CD4-positive, alpha-beta T cell treated with Interleukin-1 beta for 1 hour (primary cell): ENCODE results near the gene SPEM1.

Source experiments
- DNase-seq, 2 donors: peaks; one replicate each; pipeline ENCODE4 v3.0.0-alpha.2; 2020 to 2022

The SPEM1 gene

GRCh38 chr17:7403043-7403726 lies 16.9 kb upstream of the SPEM1 start:
- peak; percentile 25 to 27 for DNase-seq

DNA sequence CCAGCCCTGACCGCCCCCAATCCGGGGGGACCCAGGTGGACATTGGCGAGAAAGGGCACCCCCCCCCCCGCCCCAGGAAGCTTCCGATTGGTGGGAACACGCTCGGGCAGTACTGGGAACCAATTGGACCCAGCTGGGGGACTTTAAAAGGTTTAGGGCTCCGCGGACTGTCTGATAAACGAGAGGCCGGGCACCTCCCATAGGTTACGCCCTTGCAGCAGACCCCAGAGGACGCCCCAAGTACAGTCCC lies 16.5 kb upstream of the SPEM1 start:
- DNase-seq, result no peak

- peak; percentile 97 for DNase-seq
Measured at GRCh38 chr17:7403977-7404736, 16.0 kb upstream of the SPEM1 start, which contains the start of gene TMEM256. Gene TMEM256 (minus strand): TSS chr17:7404097. CDS start chr17:7404084, 13 bp downstream.

GRCh38 chr17:7404737-7405349 lies 15.3 kb upstream of the SPEM1 start:
- peak; percentile 77 to 78 for DNase-seq

GRCh38 chr17:7405350-7406234 lies 14.5 kb upstream of the SPEM1 start:
- no peak for DNase-seq

DNA sequence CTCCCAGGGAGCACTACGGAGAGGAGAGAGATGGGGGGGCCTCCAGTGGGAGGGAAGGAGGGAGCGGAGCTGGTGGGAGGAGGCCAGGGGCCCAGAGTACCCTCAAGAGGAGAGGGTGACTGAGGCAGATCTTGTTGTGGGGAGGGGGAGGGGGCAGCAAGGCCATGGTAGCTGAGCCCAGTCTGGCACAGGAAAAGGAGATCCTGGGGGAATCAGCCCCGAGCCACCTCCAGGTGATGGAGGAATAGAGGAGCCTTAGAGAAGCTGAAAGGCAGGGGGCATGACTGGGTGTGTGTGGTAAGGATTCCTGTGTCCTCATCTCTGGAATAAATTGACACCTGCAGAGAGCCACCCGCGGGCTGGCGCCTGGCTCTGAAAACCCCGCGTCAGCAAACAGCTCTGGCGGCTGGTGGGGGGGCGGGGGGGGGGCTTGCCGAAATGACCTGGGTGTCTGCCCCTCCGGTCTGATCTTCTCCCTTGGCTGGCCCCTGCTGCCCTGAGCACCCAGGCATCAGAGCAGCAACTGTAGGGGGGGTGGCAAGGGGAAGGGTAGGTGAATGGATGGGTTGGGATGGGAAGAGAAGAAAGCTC lies 13.8 kb upstream of the SPEM1 start:
- no peak for DNase-seq

GRCh38 chr17:7407082-7407481 lies 13.0 kb upstream of the SPEM1 start:
- DNase-seq, result no peak

DNA sequence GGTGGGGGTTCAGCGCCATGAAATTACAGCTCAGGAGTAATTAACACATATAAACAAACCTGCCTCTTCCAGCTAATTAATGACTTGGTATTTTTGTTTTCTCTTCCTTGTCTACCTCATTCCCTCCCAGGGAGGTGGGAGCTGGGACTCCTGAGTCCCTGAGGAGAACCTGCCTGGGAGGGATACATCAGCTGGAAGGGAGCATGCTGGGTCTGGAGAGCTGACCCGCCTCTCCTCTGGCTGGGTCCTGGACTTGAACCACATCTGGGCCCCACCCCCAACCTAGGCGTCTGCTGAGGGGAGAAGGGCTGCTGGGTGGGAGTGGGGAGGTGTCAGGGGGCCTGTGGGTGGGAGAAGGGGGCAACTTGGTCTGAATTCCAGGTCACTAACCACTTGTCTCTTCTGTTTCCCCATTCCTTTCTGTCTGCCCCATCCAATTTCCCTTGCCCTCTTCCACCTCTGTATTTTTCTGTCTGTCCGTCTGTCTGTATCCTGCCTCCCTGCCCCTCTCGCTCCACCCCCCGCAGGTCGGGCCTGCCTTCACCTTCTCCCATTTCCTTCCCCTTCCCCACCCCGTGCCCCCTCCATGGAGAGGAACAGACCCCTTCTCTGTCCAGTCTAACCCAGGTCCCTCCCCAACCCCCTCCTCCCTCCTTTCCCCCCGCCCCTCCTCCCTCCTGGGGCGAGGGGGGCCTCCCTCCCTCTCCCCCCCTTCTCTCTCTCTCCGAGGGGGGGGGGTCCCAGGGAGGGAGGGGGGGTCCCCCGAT lies 12.5 kb upstream of the SPEM1 start, which contains the start of gene NLGN2:
NLGN2 (plus strand) TSS at position 361 of the 767 bp plus-strand sequence. CDS start 411 bp downstream, outside the sequence.
- no peak for DNase-seq

- DNase-seq, result peak; percentile 46 to 52
Measured at GRCh38 chr17:7408252-7408727, 11.8 kb upstream of the SPEM1 start.

- DNase-seq, result no peak
Measured at GRCh38 chr17:7408863-7409262, 11.3 kb upstream of the SPEM1 start.

DNA sequence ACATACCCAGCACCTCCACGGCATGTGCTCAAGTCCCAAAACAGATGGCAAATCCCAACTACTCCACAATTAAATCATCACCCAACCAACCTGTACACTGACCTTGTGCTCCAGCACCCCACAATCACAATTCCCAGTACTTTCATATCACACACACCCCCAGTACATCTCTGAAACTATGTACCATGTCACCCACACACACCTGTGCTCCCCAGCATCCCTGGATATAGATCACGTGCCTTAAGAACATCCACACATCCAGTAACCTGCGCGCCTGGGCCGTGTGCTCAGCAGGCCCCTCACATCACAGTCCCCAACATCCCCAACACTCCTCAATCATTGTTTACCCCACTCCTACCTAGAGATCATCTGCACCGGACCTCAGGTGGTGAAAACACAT lies 10.4 kb upstream of the SPEM1 start:
- no peak for DNase-seq

DNA sequence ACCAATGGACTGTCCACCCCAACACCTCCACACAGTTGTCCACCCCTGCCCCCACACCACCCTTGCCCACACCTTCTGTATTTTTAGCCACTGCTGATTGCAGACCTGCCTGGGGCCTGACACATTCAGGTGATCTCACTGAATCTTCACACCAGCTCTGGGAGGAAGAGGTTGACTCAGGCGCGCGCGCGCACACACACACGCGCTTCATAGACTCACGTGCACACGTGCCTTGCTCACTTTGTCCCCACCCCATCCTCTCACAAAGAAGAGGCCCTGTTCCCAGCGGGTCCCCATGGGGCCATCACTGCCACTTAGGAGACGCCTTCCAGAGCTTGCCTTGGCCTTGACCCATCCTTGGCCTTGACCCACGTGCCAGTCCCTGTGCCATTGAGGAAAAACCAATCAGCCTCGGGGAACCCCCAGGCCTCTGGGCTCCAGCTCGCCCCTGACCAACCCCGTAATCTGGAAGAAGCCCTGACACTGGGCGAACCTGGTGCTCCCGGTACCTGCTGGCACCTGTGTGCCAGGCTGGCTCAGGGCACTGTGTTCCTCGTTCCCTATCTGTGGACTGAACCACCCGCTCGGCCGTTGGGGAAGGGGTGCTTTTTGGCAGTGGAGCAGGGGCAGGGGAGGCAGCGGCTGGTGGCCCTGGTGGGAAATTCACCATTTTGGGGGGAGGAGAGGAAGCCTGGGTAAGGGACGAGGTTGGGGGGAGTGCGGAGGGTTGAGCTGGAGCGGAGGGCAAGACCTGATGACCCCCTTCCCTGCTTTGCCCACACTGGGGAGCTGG lies 9.3 kb upstream of the SPEM1 start:
- DNase-seq, result no peak

DNA sequence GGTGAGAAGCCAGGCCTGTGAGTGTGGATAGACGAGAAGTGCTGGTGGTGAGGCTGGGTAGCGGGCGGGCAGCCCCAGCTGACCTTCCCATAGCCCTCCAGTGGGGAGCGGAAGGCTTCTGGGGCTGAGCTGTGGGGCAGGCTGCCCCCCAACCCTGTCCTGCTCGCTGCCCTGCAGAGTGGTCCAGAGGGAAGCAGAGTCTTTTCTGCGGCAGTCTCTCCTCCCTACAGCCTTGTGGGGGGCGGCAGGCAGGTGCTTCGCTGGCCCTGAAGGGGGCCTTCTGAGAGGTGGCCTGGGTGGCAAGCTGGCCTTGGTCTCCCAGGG lies 8.7 kb upstream of the SPEM1 start:
- DNase-seq, result no peak

GRCh38 chr17:7413346-7413985 lies 6.7 kb upstream of the SPEM1 start:
- DNase-seq, result no peak

GRCh38 chr17:7414837-7415236 lies 5.3 kb upstream of the SPEM1 start:
- DNase-seq, result no peak

- no peak for DNase-seq
Measured at GRCh38 chr17:7415784-7416183, 4.3 kb upstream of the SPEM1 start.

DNA sequence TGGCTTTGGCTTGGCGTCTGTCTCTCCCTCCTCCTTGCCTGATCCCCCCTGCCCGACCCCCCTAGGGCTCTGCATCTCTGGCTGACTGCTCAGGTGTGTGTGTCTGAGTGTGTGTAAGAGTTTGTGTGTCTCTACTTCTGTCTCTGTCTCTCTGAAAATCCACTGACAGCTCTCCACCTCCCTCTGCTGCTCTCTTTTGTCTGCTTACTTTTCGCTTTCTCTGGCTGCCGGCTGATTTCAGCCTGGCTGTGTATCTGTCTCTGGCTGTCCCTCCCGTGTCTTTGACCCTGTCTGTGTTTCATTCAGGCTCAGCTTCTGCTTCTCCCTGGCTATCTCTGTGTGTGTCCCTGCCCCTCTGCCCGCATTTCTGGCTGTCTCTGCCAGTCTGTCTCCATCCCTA lies 3.8 kb upstream of the SPEM1 start:
- DNase-seq, result no peak

DNA sequence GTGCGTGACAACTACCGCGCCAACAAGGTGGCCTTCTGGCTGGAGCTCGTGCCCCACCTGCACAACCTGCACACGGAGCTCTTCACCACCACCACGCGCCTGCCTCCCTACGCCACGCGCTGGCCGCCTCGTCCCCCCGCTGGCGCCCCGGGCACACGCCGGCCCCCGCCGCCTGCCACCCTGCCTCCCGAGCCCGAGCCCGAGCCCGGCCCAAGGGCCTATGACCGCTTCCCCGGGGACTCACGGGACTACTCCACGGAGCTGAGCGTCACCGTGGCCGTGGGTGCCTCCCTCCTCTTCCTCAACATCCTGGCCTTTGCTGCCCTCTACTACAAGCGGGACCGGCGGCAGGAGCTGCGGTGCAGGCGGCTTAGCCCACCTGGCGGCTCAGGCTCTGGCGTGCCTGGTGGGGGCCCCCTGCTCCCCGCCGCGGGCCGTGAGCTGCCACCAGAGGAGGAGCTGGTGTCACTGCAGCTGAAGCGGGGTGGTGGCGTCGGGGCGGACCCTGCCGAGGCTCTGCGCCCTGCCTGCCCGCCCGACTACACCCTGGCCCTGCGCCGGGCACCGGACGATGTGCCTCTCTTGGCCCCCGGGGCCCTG lies 3.0 kb upstream of the SPEM1 start:
- DNase-seq, result no peak

DNA sequence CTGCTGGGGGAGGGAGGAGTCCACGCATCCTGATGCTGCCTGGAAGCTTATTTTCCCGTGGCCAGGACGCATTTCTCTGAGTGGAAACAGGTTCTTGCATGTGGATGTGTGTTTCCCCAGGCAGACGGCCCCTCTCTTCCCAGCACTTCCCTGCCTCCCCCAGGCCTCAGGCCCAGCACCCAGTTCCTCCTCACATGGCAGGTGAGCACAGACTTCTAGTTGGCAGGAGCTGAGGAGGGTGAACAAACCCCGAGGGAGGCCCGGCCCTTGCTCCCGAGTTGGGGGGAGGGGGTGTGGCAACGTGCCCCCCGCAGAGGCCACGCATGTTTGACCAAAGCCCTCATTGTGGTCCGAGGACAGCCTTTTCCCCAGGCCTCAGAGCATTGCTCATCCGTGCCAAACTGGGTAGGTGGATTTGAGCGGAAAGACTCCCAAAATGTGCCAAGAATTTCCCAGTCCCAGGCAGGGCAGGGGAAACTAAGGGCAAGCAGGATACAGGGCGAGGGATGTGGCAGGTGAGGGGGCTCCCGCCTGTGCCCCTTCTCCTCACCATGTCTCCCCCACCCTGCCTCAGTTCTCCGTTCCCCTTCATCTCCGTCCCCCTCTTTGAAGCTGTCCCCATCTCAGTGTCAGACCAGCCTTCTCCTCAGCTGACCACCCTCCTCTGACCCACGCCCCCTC lies 1.5 kb upstream of the SPEM1 start:
- DNase-seq, result no peak

- DNase-seq, result no peak
Measured at GRCh38 chr17:7421186-7421585, 1.1 kb downstream of the SPEM1 start.
